Astrocyte of the spinal cord (primary cell): Measurements from ENCODE around the gene CCDC6.
"Not testable (repeated sequence)": the region's sequence is repeated elsewhere in the genome, so short reads cannot be mapped to it uniquely, and the experiment has no call there.

Experiments
- DNase-seq: peaks from one replicate; pipeline ENCODE4 v3.0.0; 2011; ENCODE audit warnings: low read depth, low spot score
- H3K4me3 ChIP-seq: 2 replicates; pipeline ENCODE4 v1.5.1; 2011; ENCODE audit warnings: low read depth, mild to moderate bottlenecking, low read length, moderate library complexity
- CTCF ChIP-seq: IDR thresholded peaks from 2 replicates; pipeline ENCODE4 v1.5.1; 2012; ENCODE audit warnings: low read depth, mild to moderate bottlenecking, low read length, inconsistent platforms
- in situ Hi-C: cut with HindIII; loops from 2 replicates; pipeline ENCODE4 v1.10.0; 2017; ENCODE audit warnings: low sequenced_read_pairs

Gene CCDC6

GRCh38 chr10:59748834-59749233, 157.5 kb downstream of the CCDC6 start:
- no peak for TF ChIP-seq CTCF
- in situ Hi-C loops = no loop called here
- DNase-seq = no peak
- H3K4me3 ChIP-seq = no peak overlapping the region

- DNase-seq = no peak
- in situ Hi-C loops = no loop called here
- no peak overlapping the region for H3K4me3 ChIP-seq
- no peak for TF ChIP-seq CTCF
These were observed 161.1 kb downstream of the CCDC6 start for GRCh38 chr10:59745163-59745650.

GRCh38 chr10:59744762-59745161, 161.6 kb downstream of the CCDC6 start:
- H3K4me3 ChIP-seq, DNase-seq, in situ Hi-C loops: not testable (repeated sequence)

- DNase-seq, H3K4me3 ChIP-seq, in situ Hi-C loops: not testable (repeated sequence)
These were observed 162.2 kb downstream of the CCDC6 start for GRCh38 chr10:59744156-59744555.

GRCh38 chr10:59741583-59741982, 164.8 kb downstream of the CCDC6 start:
- no peak for DNase-seq
- in situ Hi-C loops = no loop called here
- TF ChIP-seq CTCF = no peak
- H3K4me3 ChIP-seq = no peak overlapping the region

- no peak for DNase-seq
- no peak overlapping the region for H3K4me3 ChIP-seq
- no peak for TF ChIP-seq CTCF
- in situ Hi-C loops = no loop called here
These were observed 165.3 kb downstream of the CCDC6 start for GRCh38 chr10:59741048-59741447.
